Measurements from ENCODE around the gene MILR1.

Gene MILR1

DNA sequence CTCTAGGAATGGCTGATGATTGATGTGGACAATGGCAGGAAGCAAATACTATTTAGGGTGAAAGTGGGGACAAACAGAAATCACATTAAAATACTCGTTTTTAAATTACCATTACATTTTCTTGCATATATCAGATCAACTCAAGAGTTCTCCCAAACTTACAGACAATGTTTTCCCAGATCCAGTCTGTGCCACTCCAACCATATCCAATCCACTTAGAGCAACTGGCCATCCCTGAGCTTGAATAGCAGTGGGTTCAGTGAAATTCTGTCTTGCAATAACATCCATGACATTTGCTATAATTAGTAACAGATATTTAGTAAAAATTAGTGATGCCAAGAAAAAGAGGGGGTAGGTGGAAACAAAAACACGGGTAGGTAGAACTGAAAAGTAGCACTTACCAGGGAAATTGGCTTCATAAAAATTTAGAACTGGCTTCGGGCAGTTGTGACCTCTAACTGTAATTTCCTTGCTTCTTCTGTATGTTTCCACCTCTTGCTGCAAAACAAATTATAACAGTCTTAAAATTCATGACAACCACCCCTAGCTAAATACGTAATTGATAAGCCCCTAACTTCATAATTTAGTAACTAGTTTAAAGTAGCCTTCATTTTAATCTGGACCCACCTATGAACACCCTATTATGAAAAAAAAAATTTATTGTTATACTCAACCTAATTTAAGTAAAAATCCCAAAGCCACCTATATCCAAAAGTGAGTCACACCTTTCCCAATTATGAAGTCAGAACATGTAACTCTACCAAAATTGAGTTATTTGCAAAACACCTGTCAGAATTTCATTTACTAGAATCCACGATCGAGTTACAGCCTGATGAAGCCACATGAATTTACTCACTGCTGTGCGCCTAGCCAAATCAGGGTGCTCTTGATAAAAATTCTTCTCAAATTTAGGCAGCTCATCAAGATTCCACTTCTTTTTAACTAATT lies 55.2 kb downstream of the MILR1 start:
- DNase-seq (ENCODE audit: low read depth), result no peak

DNA sequence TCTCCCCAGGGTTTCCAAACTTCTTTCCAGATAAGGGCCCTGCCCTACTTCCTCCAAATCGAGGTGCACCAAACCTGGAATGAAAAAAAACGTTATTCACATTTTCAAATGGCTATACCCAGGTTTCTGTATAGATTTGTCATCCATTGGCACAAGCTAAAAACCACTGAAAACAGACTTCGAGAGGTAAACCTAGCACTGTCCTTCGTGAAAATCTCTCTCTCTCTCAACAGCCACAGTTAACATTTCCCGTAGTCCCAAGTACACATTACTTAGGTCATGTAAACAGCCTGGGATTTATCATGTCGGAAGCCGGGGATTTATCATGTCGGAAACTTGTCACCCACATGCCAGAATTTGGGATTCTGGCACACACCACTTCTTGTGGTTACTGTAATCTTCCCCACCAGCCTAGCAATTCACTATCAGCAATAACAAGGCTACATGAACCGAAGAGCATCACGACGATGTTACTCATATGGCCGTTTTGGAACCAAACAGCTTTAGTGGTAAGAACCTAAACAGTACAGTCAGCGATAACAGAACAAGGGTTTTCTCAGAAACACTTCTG lies 55.9 kb downstream of the MILR1 start:
- no peak for DNase-seq (ENCODE audit: low read depth)

DNA sequence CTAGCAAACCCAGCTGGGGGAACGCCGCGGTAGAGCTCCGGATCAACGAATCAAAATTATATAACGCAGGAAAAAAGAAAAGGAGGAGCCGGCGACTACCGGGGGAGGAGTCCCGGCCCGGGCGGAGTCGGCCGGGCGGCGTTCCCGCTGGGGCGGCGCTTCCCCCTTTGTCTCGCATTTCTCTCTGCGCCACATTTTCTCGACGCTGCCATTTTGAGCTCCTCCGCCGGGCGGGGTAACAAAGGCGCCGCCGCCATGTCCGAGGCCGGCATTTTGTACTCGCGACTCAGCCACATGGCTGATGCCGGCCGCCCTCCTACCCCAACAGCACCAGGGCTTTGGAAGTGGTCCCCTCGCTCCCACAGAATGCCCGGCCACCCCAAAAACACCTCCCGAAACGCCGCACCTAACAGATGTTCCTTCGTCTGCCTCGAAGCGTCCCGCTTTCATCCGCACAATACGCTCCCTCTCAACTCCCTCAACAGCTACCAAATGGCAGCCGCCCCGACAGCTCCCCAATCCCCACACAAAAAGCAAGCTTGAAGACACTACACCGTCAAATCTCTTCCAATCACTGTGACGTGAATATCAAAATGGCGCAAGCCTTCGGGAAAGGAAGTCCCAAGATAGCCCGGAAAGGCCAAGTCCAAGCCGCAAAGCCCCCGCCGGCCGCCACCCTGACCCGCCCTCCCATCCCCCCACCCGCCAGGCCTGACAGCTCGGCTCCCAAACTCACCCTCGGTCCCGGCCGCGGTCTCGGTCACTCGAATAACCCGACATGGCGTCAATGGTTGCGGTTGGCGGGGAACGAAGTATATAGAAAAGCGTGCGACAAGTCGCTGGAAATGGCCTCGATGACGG lies 56.7 kb downstream of the MILR1 start:
- DNase-seq (ENCODE audit: low read depth), result peak; percentile 78

DNA sequence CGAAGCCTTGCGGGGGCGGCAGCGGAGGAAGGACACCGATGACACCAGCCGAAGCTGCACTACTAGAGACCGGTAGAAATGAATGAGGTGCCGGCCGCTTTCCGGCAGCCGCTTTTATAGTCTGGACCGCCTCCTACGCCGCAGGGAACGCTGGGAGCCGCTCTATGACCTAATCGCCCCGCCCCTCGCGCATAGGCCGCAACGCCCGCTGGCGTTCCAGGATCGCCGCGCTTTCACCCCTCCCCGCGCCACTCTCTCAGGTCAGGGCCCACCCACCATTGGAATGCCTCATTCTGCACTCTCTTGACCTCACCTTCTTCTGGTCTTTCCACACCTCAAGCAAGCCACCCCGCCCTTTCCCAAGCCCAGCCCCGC lies 57.3 kb downstream of the MILR1 start, which contains the start of gene DDX5:
DDX5 (minus strand) TSS at position 89 of the 375 bp plus-strand sequence. CDS start 170 bp downstream, outside the sequence.
- DNase-seq (ENCODE audit: low read depth), result peak; percentile 97

DNA sequence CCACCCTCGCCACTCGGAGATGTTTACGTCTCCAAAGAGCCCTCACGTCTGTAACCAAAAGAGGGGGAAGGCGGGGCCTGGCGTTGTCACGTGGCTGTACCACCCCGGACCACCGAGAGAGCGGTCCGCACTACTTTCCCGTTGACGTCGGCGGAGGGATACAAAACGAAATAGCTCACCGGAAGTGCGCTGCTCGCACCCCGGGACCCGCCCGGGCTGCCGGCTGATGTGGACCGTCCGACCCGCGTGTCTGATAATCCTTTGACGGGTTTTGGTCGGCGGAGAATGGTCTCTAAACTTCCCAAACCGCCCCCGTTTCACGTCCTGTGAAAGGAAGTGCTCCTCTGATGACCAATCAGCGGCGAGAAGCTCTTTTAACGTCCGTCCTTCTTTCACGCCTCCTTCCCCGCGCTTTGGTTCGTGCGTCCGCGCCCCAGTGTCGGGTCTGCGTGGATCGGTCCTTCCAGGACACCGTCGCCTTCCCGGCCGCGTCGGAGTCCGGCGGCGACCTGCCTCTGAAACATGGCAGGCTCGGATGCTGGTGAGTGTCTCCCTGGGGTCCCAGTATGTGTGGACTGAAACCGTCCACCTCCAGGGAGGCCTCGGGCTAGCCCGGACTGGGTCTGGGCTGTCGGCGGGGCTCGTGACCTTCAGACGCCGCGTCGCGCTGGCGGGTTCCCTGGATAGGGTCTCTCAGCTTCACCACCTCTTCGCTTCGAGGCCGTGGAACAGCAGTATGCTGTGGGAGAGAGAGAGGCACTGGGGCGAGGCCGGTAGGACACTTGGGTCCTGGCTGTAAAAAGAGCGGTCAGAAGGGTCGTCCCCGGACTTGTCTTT lies 57.9 kb downstream of the MILR1 start, which contains the start of gene CEP95:
CEP95 (plus strand) TSS at position 402 of the 837 bp plus-strand sequence; CDS start at position 523, 121 bp downstream.
- DNase-seq (ENCODE audit: low read depth), result peak; percentile 94

DNA sequence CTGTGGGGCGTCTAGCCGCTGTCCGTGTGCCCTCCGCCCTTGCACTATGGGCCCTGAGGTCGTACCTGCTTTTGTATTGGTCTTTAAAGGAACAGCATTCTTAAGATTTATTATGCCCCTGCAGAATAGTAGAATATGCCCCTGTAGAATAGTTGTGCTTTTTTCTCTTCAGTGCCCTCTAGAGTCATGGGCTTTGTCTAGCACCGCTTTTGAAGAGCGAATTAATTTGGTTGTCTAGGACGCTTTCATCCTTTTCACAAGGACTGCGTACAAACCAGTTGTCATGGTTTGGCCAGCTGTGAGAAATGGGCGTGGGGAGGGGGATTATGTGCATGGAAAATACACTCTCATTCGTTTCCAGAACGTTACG lies 58.5 kb downstream of the MILR1 start:
- DNase-seq (ENCODE audit: low read depth), result peak; percentile 21

DNA sequence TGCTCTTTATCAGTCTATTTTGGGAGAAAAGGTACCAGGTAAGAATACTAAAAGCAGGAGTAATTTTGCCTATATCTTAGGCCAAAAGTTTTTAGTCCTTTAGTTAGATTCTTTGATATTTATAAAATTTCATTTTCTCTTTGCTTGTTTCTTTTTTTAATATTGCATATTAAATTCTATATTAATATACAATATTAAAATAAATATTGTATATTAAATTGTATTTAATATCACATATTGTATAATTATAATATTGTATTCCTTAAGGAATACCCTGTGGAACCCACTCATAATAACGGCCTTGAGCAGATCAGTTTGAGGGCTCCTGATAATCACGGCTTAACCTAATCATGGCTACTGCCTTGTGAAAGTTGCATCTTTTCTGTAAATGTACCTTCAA lies 59.8 kb downstream of the MILR1 start:
- no peak for DNase-seq (ENCODE audit: low read depth)

DNA sequence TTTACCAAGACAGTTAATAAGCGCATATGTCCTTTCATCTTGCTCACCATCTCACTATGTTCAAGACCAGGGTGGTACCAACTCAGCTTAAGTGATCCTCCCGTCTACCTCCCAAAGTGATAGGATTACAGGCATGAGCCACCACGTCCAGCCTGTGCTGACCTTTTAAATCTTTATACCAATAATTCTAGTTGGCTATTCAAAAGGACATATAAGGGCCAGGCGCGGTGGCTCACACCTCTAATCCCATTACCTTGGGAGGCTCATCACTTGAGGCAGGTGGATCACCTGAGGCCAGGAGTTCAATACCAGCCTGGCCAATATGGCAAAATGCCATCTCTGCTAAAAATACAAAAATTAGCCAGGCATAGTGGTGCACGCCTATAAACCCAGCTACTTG lies 60.3 kb downstream of the MILR1 start:
- no peak for DNase-seq (ENCODE audit: low read depth)

DNA sequence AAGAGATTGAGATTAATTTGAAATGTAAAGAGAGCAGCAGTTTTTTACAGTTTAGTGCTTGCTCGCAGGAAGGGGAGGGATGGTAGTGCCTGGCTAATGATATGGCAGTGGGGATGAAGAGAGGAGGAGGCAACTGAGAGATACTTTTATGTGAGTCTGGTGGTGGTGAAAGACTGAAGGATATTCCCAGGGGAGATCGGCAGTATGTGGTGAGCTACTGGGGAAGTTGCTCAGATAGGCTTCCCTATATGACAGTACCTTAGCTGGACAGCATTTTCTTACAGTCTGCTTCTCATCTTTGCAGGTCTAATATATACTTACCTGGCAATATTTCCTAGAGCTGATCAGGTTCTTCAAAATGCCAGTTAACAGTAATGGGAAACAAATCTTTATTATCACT lies 66.5 kb downstream of the MILR1 start:
- no peak for DNase-seq (ENCODE audit: low read depth)

DNA sequence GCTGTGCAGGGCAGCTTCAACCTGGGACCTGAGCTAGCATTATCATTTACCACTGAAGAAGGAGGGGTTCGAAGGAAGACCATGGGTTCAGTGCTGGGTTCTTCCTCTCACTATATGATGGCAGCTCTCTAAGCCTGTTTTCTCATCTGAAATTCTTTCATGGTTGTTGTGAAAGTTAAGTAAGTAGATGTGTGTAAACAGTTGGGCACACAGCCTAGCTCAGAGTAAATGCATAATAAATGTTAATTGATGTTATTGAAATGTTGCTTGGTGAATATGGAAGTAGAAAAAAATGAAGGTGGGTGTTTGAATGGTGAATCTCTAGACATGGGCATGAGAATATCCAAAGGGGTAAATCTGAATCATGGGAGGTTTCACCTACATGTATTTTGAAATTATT lies 66.9 kb downstream of the MILR1 start:
- no peak for DNase-seq (ENCODE audit: low read depth)
